ENCODE data around the gene ANKRD63.

Gene ANKRD63

GRCh38 chr15:40257656-40258450 is 25.0 kb downstream of the ANKRD63 start:
- no peak for DNase-seq (ENCODE audit: low spot score)

GRCh38 chr15:40256638-40257235 is 26.1 kb downstream of the ANKRD63 start:
- DNase-seq (ENCODE audit: low spot score), result no peak

DNA sequence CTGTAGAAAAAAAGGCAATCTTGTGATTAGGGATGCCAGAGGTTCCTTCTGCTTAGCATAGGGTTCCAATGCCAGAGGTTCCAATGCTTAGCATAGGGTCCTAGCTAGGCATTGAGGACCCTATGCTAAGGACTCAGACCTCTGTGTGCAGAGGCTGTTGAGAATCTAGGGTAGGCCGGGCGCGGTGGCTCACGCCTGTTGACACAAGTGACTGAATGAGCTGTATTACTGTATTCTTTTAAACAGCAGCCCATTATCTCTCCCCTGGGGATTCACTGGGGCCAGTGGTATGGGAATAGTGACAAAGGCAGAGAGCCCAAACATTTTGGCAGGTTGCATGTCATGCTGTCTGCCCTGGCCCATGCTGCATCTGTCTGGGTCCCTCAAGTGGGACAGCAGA is 27.8 kb downstream of the ANKRD63 start:
- DNase-seq (ENCODE audit: low spot score), result no peak

- no peak for DNase-seq (ENCODE audit: low spot score)
These were observed 28.4 kb downstream of the ANKRD63 start for GRCh38 chr15:40254452-40254851.

DNA sequence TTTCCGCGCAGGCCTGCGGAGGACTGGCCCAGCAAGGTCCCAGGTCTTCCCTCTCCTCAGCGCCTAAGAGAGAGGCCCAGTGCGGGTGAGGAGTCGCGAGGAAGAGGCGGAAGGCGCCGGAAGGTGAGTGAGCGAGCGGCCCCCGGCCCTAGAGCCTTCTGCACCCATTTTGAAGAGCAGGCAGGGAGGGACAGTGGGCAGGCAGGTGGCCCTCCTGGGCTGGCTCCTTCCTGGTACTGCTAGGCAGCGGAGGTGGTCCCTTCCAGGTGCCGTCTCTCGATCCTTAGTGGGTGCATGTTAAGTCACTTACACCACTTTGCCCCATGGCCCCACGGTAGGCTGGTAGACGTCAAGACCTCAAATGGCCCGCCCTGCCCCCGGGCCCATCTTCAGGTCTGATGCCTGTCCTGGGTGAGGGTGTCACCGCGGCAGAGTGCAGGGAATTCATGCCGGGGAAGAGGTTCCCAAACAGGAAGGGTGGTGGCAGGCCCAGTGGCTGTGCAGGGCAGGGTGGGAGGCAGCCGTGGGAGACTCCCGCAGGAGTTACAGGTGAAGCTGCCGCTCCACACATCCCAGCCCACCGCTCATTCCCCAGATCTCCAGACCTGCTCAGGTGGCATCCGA is 29.6 kb downstream of the ANKRD63 start:
- no peak for DNase-seq (ENCODE audit: low spot score)

DNA sequence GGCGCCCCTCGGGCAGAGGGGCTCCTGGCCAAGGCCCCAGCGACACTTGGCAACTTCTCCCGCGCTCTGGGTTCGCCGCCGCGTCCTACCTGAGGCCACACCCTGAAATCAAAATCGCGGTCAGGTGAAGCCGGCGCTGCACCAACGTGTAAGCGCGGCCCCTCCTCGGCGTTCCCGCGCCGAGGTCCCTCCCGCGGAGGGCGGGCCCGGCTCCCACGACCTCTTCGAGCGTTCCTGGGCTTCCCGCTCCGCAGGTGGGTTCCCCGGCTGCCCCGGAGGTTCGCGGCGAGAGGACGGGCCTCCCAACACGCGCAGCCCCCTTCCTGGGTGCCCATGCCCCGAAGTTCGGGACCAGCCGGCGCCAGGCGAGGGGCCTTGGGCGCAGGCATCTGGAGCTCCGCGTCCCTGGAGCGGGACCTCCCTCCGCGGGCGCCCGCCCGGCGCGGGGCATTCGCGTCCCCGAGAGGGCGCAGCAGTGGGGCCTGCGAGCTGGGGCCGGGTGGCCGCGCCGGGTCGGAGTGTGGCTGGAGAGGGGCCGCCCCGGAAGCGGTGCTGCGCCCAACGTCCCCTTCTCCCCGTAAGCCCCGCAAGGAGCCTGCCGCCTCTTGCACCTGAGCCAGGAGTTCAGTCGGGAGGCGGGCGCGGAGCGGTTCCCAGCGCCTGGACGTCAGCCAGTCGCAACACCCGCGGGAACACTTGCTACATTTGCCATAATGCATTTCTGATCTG is 30.3 kb downstream of the ANKRD63 start:
- DNase-seq (ENCODE audit: low spot score), result no peak

DNA sequence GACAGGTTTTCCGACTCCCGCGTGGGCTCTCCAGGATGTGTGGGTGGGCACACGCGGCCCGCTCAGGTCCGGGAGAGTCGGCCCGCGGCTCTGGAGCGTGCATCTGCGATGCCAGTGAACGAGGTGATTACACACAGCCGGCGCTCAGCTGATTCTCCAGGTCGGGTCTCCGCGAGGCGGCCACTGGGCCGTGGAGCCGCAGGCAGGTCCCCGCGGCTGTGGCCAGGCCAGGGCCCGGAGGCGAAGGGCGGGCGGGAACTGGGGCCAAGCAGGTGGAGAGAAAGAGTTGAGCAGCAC is 30.8 kb downstream of the ANKRD63 start:
- DNase-seq (ENCODE audit: low spot score), result no peak

DNA sequence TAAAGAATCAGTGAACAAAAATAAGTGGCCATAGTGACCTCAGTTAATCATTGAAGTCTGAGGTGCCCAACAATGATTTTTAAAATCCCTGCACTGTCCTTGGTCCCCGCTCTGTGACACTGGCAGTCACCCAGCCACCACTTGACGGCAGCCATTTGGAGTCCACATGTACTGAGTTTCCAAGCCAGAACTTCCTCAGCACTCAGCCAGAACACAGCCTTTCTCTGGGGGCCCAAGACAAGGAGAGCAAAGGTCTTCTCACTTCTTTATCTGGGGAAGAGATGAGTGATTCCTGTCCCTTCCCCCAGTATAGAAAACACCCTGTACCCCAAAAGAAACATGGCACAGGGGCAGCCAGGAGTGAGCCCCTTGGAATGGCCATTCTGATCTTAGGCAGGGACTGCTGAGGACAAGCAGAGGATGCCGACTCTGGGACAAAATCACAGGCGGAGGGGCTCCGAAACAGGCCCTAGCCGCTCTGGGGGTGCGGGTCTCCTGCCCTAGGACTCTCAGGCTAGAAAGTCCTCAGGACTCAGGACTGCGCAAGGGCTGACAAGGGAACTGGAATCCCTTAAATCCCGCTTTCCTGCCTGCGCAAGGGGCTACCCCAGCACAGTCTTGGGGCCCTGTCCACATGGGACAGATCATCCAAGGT is 31.3 kb downstream of the ANKRD63 start:
- DNase-seq (ENCODE audit: low spot score), result no peak

DNA sequence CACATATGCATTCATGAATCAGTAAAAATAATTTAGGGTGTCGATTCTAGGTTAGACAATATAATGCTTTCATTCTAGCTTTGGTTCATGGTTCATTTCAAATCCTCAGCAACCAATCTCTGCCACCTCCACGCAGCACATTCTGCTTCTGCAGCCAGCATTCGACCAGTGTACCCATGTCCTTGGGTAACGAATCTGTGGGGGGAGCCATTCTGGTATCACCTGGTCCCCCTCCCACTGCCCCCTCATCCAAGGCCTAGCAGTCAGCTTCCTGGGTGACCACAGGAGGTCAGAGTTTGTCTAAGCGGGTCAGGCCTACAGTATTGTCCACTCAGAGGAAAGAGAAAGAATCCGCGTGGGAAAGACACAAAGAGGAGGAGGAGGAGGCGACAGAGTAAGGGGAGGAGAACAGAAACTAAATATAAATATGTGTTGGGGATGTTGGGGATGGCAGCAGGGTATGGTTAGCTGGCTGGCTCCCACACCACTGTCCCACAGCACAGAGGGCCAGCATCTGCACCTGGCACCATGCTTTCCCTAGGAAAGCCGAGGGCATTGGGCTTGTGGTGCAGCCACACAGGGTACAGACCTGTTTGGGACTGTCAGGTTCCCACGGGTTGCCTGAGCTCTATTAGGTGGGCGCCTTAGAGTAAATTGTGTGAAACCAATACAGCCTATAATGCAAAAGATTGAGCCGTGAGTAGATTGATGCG is 31.9 kb downstream of the ANKRD63 start:
- no peak for DNase-seq (ENCODE audit: low spot score)

- no peak for DNase-seq (ENCODE audit: low spot score)
These were observed 32.6 kb downstream of the ANKRD63 start for GRCh38 chr15:40250304-40250656.

GRCh38 chr15:40249477-40250303 is 33.2 kb downstream of the ANKRD63 start:
- DNase-seq (ENCODE audit: low spot score), result no peak

GRCh38 chr15:40248006-40248783 is 34.7 kb downstream of the ANKRD63 start:
- DNase-seq (ENCODE audit: low spot score), result no peak

- DNase-seq (ENCODE audit: low spot score), result no peak
These were observed 35.4 kb downstream of the ANKRD63 start for GRCh38 chr15:40247406-40247971.

- no peak for DNase-seq (ENCODE audit: low spot score)
These were observed 36.2 kb downstream of the ANKRD63 start for GRCh38 chr15:40246496-40247280.

DNA sequence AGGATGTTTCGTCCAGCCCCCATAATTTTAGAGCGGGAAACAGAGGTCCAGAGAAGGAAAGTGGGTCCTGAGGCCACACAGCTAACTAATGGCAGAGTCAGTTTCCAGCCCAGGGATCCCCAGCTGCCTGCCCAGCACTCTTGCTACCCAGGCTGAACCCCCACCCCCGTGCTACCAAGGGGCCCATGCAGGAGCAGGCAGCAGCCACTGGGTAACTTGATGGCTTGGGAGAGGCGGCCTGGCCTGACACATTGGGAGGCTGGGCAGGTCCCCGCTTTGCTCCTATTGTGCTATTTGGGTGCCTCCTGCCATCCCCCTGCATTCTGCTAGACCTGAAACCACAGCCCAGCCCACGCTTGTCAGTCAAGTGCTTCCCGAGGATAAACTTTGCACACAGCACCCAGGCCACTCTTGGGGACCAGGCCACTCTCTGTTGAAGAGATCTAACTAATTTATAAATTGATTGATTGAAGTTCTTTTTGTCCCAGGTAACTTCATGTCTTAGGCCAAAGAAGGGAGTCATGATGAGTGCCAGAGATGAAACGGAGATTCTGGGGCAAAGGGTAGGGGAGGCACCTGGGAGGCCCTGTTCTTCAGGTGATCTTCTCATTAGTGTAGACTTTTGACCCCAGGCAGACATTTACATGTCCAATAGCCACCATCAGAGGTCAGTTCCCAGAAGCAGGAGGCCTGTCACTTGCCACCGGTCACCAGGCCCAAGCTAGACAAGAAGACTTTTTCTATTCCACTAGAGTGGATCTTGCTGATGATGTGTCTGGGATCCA is 37.0 kb downstream of the ANKRD63 start:
- DNase-seq (ENCODE audit: low spot score), result no peak

- no peak for DNase-seq (ENCODE audit: low spot score)
These were observed 37.8 kb downstream of the ANKRD63 start for GRCh38 chr15:40244961-40245523.

DNA sequence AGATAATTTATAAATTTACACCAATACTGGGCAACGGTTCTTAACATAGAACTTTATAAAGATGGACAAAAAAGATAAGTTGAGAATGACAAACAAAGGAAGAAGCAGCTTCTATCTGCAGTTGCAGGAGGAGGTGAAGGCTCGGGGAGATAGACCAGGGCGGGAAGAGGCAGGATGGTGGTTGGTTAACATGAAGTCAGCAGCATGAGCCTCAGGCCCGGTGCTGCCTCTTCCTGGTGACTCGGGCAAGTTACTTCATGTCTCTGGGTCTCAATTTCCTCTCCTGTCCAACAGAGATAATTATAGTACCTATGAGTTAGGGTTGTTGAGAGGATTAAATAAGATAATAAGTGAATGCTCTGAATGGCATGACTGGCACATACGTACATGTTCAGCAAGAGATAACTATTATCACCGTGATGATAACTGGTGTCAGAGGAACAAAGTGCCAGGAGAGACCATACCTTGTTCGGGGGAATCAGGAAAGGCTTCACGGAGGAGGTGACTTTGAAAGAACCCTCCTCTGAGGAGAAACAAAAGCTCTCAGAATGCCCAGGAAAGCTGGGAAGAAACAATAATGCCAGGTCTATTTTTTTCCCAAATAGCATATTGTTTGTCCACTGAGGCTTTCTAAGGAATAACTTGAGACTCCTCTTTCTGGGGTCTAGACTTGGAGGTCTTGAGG is 39.6 kb downstream of the ANKRD63 start:
- no peak for DNase-seq (ENCODE audit: low spot score)
